DOHH2 (cell line): Measurements from ENCODE around the gene PROK1.

Source experiments
- CTCF ChIP-seq: fragments of 200-600 bp; sonication (generic); IDR thresholded peaks from one replicate; pipeline ENCODE4 v1.5.1; 2014; ENCODE audit warnings: antibody characterized with exemption, mild to moderate bottlenecking, low read depth, low read length; ENCODE audit not compliant: poor library complexity, severe bottlenecking
- EZH2phosphoT487 ChIP-seq: fragments of 200-600 bp; sonication (generic); IDR thresholded peaks from 2 replicates; pipeline ENCODE4 v1.6.1; 2017; ENCODE audit warnings: borderline replicate concordance, mild to moderate bottlenecking, antibody characterized with exemption, low read length, moderate library complexity, mixed read lengths

- TF ChIP-seq CTCF = no peak
- TF ChIP-seq EZH2phosphoT487 = no peak
These were observed 47.3 kb downstream of the PROK1 start for GRCh38 chr1:110498270-110498669.
